Stimulated activated CD8-positive, alpha-beta memory T cell treated with anti-CD3 and anti-CD28 coated beads, Interleukin-15, amount 100 ng/mL, for 24 hours (primary cell): ENCODE data around the gene SCMH1.
"Not testable (repeated sequence)": the region's sequence is repeated elsewhere in the genome, so short reads cannot be mapped to it uniquely, and the experiment has no call there.

Source experiments
- DNase-seq: peaks from one replicate; pipeline ENCODE4 v3.0.0-alpha.2; 2020; ENCODE audit warnings: low read depth

Gene SCMH1

DNA sequence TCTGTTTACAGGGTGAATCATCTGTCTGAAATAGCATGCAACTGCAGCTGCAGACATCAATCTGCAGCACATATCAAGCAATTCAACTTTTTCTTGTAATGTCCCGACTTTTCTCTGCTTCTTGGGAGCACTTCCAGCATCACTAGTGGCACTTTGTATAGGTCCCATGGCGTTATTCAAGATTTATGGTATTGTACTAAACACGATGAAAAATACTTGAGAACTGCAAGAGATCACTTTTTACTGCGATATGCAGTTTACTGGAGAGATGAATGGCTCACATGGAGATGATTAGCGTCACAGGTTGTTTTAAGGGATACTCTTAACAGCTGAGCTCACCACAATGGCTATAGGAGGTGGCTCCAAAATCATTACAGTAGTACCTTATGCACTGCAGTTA lies 7.2 kb upstream of the SCMH1 start:
- DNase-seq, result no peak

DNA sequence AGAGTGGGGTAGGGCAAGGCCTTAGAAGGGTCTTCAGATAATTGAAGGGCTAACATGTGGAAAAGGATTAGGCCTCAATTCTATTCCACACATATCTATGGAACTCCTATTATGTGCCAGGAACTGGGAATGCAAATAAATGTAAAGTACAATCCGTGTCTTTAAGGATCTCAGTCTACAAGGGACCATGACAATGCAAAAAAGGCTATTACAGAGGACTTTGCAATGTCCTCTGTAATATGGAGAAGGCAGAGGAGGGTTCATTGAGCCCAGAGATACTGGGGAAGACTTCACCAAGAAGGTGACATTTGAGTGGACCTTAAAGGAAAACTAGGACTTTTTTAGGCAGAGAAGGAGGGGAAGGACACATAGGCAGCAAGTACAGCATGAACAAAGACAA lies 4.5 kb upstream of the SCMH1 start:
- no peak for DNase-seq

DNA sequence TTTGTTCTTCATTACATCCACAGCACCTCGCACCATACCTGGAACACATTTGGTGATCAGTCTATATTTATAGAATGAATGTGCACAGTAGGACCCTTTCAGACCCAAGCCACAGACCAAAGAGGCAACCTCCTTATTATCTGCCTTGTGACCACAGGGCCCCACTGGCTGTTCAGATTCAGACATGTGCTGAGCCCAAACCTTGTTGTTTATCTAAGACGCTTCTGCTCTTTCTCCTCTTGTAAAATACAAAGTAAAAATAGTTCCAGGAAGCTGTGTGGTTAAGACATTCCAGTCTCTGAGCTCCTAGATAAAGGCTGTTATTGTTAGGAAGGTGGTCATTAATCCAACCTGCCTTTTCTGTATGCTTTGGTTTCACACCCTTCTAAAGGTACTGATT lies 3.6 kb upstream of the SCMH1 start:
- DNase-seq, result no peak

DNA sequence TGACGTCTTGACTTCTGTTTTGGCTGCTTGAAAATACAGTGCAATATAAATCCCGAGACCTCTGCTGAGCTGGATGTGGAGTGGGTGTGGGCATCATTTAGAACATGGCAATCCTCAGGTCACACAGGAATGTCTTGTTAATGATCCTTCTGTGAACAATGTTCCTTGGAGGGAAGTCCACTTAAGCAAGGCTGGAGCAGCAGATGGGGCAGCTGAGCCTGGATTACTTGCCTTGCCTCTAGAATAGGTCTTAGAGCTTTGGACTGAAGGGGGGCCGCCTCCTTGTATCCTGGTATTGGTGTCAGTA lies 926 bp upstream of the SCMH1 start:
- no peak for DNase-seq

DNA sequence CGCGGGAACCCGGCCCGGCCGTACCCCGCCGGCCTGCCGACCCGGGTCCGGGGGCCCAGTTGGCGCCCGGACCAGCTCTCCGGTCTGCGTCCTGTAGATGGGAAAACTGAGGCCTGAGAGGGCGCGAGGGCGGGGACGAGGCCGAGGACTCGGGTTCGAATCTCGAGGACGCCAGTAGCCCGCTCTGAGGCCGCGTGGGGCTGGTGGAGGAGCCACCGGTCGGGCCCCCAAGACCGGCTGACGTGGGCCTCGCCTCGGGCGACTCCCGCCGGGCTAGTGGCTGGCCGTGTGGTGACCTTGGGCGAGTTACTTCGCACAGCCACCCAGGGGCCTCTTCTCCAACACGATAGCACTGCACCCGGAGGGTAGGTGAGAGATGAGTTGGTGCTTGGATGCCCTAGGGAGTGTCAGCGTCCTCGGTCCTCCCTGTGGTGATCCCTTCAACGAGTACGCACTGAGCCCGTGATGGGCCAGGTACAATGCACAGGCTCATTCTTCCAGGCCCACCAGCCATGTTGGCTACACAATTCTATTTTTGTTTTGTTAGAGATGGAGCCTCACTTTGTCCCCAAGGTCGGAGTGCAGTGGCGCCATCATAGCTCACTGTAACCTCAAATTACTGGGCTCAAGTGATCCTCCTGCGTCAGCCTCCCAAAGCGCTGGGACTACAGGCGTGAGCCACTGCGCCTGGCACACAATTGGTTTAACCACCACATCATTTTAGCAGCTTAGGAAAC lies 404 bp upstream of the SCMH1 start:
- DNase-seq, result no peak

DNA sequence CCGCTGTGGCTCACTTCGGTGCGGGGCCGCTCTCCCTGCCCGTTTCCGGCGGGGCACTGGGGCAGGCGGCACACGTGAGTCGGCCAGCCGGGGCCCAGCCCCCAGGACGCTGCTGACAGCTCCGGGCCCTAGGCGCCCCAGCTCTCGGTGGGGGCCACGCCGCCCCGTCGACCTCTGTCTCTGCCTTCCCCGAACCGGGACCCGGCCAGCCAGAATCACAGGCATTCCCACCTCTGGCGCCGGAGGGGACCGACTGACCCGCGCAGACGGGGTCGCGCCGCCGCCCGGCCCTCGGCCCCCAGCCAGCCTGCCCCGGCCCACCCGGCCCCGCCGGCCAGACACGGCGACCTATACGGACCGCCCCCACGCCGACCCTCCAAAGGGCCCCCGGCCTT lies 755 bp downstream of the SCMH1 start:
- DNase-seq, result no peak

DNA sequence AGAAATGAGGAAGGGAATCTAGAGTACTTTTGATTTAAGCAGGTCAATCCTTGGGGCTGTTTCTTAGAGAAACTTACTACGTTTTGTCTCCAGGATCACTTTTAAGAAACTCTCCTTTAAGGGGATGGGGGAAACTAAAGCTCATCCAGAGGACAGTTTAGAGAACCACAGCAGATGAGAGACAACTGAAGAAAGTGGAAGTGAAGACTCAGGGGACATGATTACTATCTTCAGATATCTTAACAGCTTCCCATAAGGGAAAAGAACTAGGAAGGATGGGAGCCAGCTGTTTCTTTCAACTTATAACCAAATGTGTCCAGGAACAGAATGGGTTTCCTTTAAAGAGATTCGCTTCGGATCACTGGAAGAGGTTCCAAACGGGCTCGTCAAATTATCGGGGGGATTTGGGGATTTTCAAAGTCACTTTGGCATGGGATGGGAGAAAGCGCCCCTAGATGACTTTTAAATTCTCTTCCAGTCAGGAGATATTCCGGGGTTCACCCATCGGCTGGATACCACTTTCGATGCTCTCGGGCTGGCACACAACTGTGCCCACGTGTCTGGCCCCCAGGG lies 1.2 kb downstream of the SCMH1 start:
- DNase-seq, result no peak

DNA sequence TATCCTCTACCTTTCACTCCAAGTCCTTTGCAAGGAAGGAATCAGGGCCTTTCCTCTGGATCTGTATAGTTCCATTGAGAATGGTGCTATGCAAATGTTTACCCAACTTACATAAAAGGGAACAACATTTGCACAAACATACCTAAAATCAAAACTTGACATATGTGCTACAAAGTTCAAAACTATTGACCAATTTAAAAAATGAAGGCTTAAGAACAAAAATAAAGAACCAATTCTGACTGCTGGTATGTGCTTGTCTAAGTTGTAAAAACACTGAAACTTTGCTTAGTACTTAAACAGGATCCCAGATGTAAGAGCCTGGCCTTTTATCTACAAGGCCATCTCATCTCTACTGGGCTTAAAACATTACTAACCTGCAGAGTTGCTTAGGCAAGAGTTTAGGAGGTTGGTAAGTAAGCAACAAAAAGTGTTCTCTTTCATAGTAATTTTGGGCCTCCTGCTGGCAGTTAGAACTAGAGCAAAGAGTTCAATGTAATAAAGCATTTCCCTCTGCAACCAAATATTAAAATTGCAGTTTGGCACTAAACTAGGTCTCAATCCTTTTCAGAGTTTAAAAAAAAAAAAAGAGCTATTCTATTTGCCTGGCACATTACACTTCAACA lies 2.0 kb downstream of the SCMH1 start:
- no peak for DNase-seq

DNA sequence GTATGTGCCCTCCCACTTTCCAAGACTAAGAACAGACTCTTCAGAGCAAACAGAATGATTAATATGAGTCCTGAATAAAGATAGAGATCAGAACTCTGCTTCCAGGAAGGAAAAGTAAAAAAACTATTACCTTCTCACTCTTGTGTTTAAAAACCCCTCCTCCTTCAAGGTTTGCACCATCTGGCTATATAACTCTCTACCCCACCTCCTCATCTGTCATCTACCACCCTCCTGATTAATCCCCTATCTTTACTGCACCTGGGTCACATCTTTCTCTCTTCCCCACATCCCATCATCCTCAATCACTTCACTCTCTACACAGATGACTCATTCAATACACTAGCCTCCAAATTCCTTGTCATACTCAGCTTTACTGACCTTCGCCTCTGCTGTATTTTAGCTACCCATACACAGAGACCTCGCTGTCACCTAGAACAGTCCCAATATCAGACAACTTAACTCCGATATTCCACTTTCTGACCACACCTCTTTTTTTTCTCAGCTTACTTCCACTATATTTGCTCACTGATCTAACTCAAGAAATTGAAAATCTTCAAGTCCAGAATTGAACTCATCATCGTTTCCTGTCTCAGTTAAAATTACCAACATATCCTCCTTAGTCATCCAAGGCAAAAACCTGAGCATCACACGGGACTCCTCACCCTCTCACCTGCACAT lies 3.7 kb downstream of the SCMH1 start:
- DNase-seq, result no peak

DNA sequence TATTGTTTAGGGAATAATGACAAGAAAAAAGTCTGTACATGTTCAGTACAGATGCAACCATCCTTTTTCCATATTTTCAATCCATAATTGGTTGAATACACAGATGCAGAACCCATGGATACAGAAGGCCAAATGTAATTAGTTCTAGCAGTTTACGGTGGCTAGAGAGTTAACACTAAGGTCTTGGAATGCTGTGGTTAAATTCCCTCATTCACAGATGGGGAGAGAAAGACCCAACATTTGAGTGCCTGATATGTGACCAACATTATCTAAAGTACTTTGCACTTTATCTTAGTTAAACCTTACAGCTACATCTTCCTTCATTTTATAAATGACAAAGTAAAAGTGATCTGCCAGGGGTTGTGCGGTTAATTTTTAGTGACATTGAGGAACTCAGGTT lies 5.3 kb downstream of the SCMH1 start:
- DNase-seq, result no peak

DNA sequence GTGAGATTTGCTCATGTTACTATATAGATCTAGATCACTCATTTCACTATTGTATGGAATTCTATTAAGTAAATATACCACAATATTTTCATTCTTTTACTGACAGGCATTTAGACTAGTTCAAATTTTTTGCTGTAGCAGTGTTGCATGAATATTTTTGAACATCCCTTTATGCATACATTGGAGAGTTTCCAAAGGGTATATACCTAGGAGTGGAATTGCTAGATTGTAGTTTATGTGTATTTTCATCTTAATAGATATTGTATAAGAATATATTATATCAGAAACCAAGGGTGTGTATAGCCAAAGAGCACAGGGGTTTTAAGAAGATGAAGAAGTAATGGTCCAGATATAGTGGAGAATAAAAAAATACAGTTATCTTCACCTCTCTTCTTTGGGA lies 6.2 kb downstream of the SCMH1 start:
- no peak for DNase-seq

DNA sequence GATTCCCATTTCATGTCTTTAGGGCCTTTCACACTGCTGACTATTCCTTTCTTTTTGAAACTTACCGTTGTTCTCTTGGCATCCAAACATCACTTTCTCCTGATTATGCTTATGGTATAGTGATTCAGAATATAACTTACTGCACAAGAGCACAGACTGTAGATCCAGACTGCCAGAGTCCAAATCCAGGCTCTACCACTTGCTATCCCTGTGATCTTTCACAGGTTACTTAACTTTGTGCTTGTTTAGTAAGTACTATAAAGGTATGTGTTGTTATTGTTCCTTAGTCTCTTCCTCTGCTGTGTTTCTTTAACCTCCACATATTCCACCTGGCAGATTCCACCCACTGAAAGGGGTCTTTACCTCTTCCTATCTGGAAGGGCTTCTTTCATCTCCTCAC lies 8.4 kb downstream of the SCMH1 start:
- no peak for DNase-seq

DNA sequence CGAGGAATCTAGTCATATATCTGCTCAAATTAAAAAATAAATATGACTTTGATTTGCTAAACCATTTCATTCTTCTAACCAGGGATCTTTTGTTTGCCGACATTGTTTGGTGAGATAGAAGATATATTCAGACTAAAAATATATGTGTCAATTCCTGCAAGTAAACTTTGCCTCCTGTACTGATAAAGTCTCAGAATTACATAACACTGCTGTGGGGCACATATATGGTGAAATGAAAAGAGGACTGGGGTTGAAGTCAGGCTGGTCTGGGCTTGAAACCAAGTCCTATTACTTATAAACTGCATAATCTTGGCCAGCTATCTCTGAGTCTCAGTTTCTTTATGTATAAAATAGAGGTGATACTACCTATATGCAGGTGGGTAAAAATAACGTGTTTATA lies 9.8 kb downstream of the SCMH1 start:
- no peak for DNase-seq

DNA sequence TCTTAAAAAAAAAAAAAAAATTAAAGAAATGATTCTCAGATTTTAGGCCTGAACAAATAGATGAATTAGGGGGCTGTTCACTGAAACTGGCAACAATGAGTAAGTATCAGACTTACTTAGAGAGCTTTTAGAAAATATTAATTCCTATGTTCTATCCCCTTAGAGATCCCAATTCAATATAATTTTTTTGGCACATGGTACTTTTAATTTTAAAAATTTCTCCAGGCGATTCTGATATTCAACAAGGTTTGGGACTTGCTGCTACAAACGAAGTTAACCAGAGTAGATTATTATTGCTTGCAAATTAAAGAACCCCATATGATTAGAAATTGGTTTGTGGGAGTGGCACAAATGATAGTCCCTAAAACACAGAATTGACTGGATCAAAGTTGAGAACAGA lies 11.4 kb downstream of the SCMH1 start:
- DNase-seq, result no peak

DNA sequence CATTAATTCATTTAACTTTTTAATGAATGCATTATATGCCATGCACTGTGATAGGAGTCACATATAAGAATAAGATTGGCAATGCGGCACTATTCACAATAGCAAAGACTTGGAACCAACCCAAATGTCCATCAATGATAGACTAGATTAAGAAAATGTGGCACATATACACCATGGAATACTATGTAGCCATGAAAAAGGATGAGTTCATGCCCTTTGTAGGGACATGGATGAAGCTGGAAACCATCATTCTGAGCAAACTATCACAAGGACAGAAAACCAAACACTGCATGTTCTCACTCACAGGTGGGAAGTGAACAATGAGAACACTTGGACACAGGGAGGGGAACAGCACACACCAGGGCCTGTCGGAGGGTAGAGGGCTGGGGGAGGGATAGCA lies 12.9 kb downstream of the SCMH1 start:
- DNase-seq, result not testable (repeated sequence)

DNA sequence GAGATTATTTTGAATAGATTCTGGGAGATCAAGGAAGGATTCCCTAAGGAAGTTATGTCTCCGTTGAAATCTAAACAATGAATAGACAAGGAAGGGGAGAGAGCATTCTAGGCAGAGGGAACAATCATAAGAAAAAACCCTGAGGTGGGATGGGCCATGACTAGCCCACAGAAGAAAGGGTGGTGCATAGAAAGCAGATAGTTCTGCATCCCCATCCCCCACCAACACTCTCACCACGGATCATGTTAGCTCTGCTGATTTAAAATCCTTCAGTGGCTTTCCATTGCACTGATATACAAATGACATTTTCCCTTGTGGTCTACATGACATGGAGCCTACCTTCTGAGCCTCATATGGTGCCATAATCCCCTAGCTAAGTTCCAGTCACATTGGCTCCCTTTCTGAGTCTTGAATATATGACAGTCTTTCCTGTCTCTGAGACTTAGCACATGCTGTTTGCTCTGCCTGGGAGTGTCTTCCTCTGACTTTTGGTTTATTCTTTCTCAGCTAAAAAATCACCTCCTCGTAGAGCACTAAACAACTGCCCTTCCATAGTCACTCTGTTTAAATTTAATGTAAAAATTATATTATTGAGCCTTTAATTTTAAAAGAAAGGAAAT lies 15.2 kb downstream of the SCMH1 start:
- no peak for DNase-seq

DNA sequence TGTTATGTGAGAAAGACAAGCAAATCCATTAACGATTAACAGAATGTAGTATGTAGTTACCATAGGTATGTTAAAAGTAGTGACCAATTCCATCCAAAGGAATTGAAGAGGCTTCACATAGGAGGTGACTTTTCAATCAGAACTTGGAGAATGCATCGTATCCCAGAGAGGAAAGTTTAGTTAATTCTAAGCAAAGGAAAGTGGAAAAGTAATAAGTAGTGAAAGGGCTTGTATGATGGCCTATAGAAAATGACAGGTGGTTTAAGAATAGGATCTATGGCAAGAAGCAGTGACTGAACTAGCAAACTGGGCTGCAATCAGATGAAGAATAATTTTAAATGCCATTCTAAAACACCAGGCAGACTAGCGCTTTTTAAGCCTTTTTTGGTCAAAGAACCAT lies 16.6 kb downstream of the SCMH1 start:
- no peak for DNase-seq

DNA sequence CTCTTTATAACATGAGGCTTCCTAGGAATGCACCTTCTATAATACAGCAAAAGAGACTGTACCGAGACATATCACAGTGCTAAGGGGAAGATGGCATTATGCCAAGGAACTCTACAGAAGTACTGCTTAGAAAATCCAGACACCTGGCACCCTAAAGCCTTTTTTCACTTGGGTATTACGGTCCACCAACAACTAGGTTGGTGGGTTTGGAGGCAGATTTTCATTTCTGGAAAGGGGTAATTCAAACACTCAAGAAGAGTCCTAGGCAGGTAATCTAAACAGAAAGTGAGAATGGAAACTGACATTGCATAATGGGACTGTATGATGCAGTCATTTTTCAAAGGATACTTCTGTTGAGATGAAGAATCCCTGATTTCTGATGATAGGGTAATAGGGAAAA lies 19.6 kb downstream of the SCMH1 start:
- DNase-seq, result no peak

DNA sequence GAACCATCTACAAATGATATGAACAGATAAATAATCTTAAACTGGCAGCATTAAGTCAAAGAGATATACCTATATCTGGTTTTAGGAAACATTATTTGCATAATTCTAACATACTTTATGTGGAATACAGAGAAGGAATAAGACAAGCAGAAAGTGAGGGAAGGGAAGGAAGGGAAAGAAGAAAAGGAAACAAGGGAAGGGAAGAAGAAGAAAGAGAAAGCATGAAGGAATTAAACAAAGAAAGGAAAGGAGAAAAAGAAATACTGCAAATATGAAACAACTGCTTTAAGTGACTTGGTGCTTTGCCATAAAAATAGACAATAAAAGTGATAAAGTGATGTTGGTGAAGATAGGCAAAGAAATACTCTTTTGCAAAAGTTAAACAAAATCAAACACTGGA lies 20.1 kb downstream of the SCMH1 start:
- DNase-seq, result no peak

DNA sequence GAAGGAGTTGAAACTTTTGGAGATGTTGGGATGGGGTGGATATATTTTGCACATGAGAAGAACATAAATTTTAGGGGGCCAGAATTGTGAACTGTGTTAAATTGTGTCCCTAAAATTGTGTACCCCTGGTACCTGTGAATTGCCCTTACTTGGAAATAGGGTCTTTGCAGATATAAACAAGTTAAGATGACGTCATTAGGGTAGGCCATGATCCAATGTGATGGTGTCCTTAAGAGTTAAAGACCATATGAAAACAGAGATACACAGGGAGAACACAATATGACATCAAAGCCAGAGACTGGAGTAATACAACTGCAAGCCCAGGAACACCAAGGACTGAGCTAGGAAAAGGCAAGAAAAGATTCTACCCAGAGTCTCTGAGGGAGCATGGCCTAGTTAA lies 24.0 kb downstream of the SCMH1 start:
- DNase-seq, result no peak

DNA sequence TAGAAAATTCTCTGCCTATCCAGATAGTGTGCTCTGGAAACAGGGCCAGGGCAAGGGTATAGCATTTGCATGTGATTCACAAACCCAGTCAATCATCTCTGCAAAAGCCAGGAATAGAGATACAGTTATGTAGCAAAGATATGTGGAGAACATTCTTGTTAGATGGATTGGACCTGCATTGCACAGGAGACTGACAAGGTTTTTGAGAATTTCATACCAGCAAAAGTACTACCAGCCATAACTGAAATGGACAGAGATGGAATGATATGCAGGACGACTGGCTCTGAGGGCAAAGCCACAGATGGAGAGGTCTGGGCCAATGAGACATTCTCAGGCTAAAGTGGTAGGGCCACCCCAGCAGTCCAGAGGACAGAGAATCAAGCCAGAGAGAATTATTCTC lies 24.7 kb downstream of the SCMH1 start:
- DNase-seq, result no peak

DNA sequence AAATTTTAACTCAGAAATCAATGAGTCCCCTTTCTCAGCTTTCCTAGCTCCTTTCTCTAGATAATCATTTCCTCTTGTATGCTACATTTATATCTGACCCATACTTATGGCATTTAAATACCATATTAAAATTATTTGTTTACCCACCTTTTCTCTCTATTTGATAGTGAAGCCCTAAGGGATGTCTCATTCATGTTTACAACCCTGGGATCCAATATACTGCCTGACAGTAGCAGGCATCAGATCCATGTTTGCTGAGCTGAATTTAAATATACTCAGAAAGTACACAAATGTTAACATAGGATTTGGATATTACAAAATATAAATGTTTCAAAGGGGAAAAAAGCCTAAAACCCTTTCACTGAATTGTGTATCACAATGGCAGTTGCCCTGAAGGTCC lies 26.5 kb downstream of the SCMH1 start:
- DNase-seq, result no peak

DNA sequence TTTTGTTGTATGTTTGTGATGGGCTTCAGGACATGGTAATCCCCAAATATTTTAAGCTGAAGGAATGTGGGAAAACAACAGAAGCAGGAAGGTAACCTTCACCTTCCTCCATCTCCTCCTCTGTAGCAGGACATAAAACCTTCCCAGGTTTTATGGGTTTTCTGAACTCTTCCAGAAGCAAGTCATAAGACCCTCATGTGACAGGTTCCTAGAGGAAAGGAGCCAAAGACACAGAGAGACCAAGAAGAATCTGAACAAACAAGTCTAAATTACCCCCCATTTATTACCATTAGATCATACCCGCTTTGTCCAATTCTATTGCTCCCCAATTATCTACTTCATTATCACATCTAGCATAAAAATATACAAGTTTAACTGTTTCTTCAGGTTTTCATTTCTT lies 28.8 kb downstream of the SCMH1 start:
- no peak for DNase-seq
